Gastrocnemius medialis (tissue), 4 donors: Measurements from ENCODE around the gene SLC29A2. TPM values are rescaled to one million over a fixed set of nuclear protein-coding genes. Genes with fewer than 3 reads are reported as not detected.
A peak's percentile ranks its signal among the peaks of the same experiment; 100 is the strongest.

Experiments used
- ATAC-seq, 2 donors: fragments of 150-250 bp; one replicate each; pipeline ENCODE4 v1.9.1; 2016
- DNase-seq, 2 donors: peaks; one replicate each; pipeline ENCODE4 v3.0.0-alpha.2; 2019
- H3K27ac ChIP-seq, 4 donors: fragments of 200-600 bp; sonication (generic); 1 replicate in 1 of 4; 2 replicates in 3 of 4; pipeline ENCODE4 v1.5.1; 2016 to 2018; ENCODE audit warnings: mild to moderate bottlenecking in 2 of 4, moderate library complexity in 1 of 4
- H3K27me3 ChIP-seq, 3 donors: fragments of 200-600 bp; sonication (generic) in 2 of 3; 1 replicate in 1 of 3; 2 replicates in 2 of 3; pipeline versions ENCODE4 v1.5.1 to v1.6.0; 2016 to 2019; ENCODE audit warnings: mild to moderate bottlenecking in 1 of 3, moderate library complexity in 1 of 3
- H3K36me3 ChIP-seq, 2 donors: fragments of 200-600 bp; sonication (generic) in 1 of 2; one replicate each; pipeline ENCODE4 v1.5.1; 2017 to 2018
- H3K4me1 ChIP-seq, 2 donors: fragments of 200-600 bp; sonication (generic) in 1 of 2; one replicate each; pipeline ENCODE4 v1.5.1; 2016 to 2017; ENCODE audit warnings: mild to moderate bottlenecking in 2 of 2
- H3K4me3 ChIP-seq, 4 donors: fragments of 200-600 bp; sonication (generic) in 3 of 4; 1 replicate in 1 of 4; 2 replicates in 3 of 4; pipeline ENCODE4 v1.5.1; 2016 to 2019; ENCODE audit warnings: mild to moderate bottlenecking in 2 of 4
- H3K9me3 ChIP-seq, 3 donors: fragments of 200-600 bp; sonication (generic) in 2 of 3; 1 replicate in 1 of 3; 2 replicates in 2 of 3; pipeline ENCODE4 v1.5.1; 2016 to 2019
- POLR2A ChIP-seq, 2 donors: fragments of 450-650 bp; IDR thresholded peaks; one replicate each; pipeline ENCODE4 v1.6.1; 2017; ENCODE audit warnings: antibody characterized with exemption in 2 of 2, mild to moderate bottlenecking in 2 of 2, moderate library complexity in 2 of 2
- in situ Hi-C, 4 donors: fragments of 200-750 bp; cut with MboI; loops; one replicate each; pipeline versions ENCODE4 v1.15.0 to v1.8.0; 2017; ENCODE audit warnings: low sequenced_read_pairs in 4 of 4
- intact Hi-C: fragments of 100-400 bp; cut with DNase I; formaldehyde crosslinking; loops from one replicate; pipeline ENCODE4 v1.15.1; 2023; ENCODE audit warnings: low total_unique reads
- total RNA-seq, 4 donors: library from RNA; depleted of rRNA; stranded (reverse); fragments of >200 nt; gene quantifications; one replicate each; pipeline versions ENCODE4 v1.1.0 to v1.2.3, GENCODE V29; 2016
- TF ChIP-seq, protein P1 (sequence below), 5 experiments: fragments of 450-650 bp in 3 of 5; fragments of 200-600 bp in 2 of 5; sonication (generic) in 2 of 5; IDR thresholded peaks in 4 of 5; conservative IDR thresholded peaks in 1 of 5; 1 replicate in 4 of 5; 2 replicates in 1 of 5; pipeline ENCODE4 v1.5.1; 2016 to 2019; ENCODE audit warnings: antibody characterized with exemption in 5 of 5, mild to moderate bottlenecking in 3 of 5, moderate library complexity in 3 of 5

SLC29A2 gene
- total RNA-seq, 4 donors from 2014 or later, result 39.2 to 106 (median 70.6) TPM

DNA sequence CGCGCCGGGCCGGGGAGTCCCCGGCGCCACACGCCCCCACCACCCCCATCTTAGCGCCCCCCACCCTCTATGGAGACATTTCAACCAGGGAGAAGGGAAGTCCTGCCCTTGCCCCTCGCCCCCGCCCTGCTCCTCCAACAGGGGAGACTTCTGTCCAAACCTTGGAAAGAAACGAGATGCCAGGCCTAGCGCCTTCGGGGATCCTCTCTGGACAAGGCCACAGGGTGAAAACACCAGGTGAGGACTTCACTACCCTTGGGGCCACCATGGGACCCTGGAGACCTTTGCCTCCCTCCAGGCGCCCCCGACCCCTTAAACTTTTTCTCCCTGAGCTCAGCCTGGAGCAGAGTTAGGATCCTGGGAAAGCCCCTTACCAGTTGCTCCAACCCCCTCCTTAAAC, 37.7 kb upstream of the SLC29A2 start:
- no peak overlapping the region for H3K27ac ChIP-seq
- no peaks in the 10 kb centered on the region for H3K9me3 ChIP-seq
- in situ Hi-C loops (loop anchor here in 3 of 4 donors (10.0 to 25.0 kb wide), 3 partner anchors 278 to 428 kb away; partner anchors contain the start of genes RBM4B (in 2 of the 3) and RCE1 (in 1 of the 3)), intact Hi-C loops (loop anchor here (2.0 kb wide), 2 partner anchors 30 to 426 kb away; partner anchors contain the start of gene MRPL11)
- no peaks in the 10 kb centered on the region for H3K4me1 ChIP-seq
- DNase-seq (no peak), ATAC-seq (no peak)
- peaks cover 0 to 10% (median 0%) of the 10 kb centered on the region in 3 donors for H3K27me3 ChIP-seq
- no peaks in the 10 kb centered on the region for H3K36me3 ChIP-seq
- no peak overlapping the region for H3K4me3 ChIP-seq
- TF ChIP-seq POLR2A (IDR thresholded peaks at IDR 0.05), result no peak
- TF ChIP-seq, protein P1, sequence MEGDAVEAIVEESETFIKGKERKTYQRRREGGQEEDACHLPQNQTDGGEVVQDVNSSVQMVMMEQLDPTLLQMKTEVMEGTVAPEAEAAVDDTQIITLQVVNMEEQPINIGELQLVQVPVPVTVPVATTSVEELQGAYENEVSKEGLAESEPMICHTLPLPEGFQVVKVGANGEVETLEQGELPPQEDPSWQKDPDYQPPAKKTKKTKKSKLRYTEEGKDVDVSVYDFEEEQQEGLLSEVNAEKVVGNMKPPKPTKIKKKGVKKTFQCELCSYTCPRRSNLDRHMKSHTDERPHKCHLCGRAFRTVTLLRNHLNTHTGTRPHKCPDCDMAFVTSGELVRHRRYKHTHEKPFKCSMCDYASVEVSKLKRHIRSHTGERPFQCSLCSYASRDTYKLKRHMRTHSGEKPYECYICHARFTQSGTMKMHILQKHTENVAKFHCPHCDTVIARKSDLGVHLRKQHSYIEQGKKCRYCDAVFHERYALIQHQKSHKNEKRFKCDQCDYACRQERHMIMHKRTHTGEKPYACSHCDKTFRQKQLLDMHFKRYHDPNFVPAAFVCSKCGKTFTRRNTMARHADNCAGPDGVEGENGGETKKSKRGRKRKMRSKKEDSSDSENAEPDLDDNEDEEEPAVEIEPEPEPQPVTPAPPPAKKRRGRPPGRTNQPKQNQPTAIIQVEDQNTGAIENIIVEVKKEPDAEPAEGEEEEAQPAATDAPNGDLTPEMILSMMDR (IDR thresholded peaks at IDR 0.05 in 4 of 5, conservative IDR thresholded peaks at IDR 0.05 in 1 of 5), result no peak

DNA sequence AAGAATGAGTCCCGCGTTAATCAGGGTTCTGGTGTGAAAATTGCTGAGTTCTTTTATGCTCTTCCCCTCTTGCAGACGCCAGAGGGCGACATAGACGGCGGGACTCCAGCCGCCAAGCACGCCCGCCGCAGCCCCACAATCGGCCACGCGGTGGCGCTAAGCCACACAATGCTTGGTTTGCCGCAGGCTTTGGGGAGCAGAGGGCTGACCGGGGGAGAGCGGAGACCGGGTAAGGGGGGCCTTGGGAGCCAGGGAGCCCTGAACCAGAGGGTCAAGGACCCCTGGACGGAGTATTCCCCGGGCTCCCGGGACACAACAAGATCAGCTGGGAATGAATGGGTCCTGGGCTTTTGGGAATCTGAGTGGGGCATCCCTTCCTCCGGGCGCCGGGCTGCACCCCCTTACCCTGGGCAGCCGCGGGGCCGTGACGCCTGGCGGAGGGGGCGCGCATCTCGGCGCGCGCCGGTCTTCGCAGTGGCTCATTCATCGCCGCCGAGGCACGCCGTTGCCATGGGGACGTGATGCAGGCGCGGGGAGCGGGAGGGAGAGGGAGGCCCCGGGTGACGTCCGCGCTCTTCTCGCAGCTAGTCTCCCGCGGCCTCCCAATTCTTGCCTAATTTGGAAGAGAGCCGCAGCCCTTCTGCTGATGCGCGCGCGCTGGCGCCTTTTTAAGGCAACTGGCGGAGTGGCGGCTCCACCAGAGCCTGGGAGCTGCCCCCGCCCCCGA, 37.1 kb upstream of the SLC29A2 start:
- Histone ChIP-seq H3K27me3 (peaks cover 0 to 10% (median 0%) of the 10 kb centered on the region in 3 donors), H3K27ac (no peak overlapping the region), H3K4me3 (peak overlapping the region; percentile 9 to 45 (median 36)), H3K9me3 (no peaks in the 10 kb centered on the region), H3K4me1 (no peaks in the 10 kb centered on the region), H3K36me3 (no peaks in the 10 kb centered on the region)
- peak; percentile 84 to 93 for ATAC-seq
- TF ChIP-seq, protein P1 (IDR thresholded peaks at IDR 0.05 in 4 of 5, conservative IDR thresholded peaks at IDR 0.05 in 1 of 5), result peak; percentile 64 to 100 (median 99)
- no peak for TF ChIP-seq POLR2A (IDR thresholded peaks at IDR 0.05)
- in situ Hi-C loops (loop anchor here in 3 of 4 donors (10.0 to 25.0 kb wide), 3 partner anchors 279 to 429 kb away; partner anchors contain the start of genes RBM4B (in 2 of the 3) and RCE1 (in 1 of the 3)), intact Hi-C loops (loop anchor here (1.0 to 2.0 kb wide), 3 partner anchors 22 to 426 kb away; partner anchors contain the start of gene MRPL11)
- DNase-seq, result peak; percentile 57 to 74

DNA sequence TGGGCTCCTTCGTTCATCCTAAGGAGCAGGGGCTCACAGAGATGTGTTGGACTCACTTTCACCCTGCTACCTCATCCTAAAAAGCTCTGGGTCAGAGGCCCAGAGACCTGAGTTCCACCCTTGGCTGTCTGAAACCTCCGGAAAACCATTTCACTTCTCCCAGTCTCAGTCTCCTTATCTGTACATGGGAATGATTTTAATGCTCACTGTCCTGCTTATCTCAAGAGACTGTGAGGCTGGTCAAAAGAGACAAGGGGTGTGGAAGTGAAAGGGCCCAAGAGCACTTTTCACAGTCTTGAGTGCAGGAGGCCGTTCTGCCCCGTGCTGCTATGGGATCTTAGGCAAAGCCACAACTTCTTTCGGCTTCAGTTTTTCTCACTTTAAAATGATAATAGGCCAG, 36.1 kb upstream of the SLC29A2 start:
- in situ Hi-C loops (loop anchor here in 3 of 4 donors (10.0 to 25.0 kb wide), 3 partner anchors 280 to 430 kb away; partner anchors contain the start of genes RBM4B (in 2 of the 3) and RCE1 (in 1 of the 3)), intact Hi-C loops (loop anchor here (1.0 to 2.0 kb wide), 3 partner anchors 23 to 427 kb away; partner anchors contain the start of gene MRPL11)
- Histone ChIP-seq H3K36me3 (no peaks in the 10 kb centered on the region), H3K4me3 (no peak overlapping the region), H3K9me3 (no peaks in the 10 kb centered on the region), H3K4me1 (no peaks in the 10 kb centered on the region), H3K27ac (no peak overlapping the region), H3K27me3 (peaks cover 0 to 10% (median 0%) of the 10 kb centered on the region in 3 donors)
- ATAC-seq (no peak), DNase-seq (no peak)
- TF ChIP-seq, protein P1 (IDR thresholded peaks at IDR 0.05 in 4 of 5, conservative IDR thresholded peaks at IDR 0.05 in 1 of 5), result no peak
- no peak for TF ChIP-seq POLR2A (IDR thresholded peaks at IDR 0.05)

DNA sequence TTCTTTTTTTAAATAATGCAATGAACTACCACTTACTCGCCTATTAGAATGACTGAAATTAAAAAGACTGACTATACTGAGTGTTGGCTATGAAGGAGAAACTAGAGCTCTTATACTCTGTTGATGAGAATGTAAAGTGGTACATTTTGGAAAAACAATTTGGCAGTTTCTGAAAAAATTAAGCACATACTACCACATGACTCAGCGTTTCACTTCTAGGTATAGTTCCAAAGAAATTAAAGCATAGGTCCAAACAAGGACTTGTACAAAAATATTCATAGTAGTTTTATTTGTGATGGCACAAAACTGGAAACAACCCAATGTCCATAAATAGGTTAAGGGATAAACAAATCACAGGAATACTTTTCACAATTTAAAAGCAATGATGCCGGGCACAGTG, 22.4 kb upstream of the SLC29A2 start:
- in situ Hi-C loops, result loop anchor here in 2 of 4 donors (10.0 kb wide), 1 partner anchor 89 kb away; no protein-coding TSS in a partner anchor
- TF ChIP-seq, protein P1 (IDR thresholded peaks at IDR 0.05 in 4 of 5, conservative IDR thresholded peaks at IDR 0.05 in 1 of 5), result no peak
- no peak for TF ChIP-seq POLR2A (IDR thresholded peaks at IDR 0.05)
- DNase-seq (no peak), ATAC-seq (no peak)
- H3K4me3 ChIP-seq, result no peak overlapping the region
- intact Hi-C loops, result no loop called here
- H3K4me1 ChIP-seq, result no peaks in the 10 kb centered on the region
- H3K36me3 ChIP-seq, result no peaks in the 10 kb centered on the region
- no peaks in the 10 kb centered on the region for H3K27me3 ChIP-seq
- no peak overlapping the region for H3K27ac ChIP-seq
- no peaks in the 10 kb centered on the region for H3K9me3 ChIP-seq
